Stromal cell of bone marrow (primary cell): ENCODE data around the gene MRPS11.
"Not testable (repeated sequence)": the region's sequence is repeated elsewhere in the genome, so short reads cannot be mapped to it uniquely, and the experiment has no call there.

Experiments
- DNase-seq: peaks from one replicate; pipeline ENCODE4 v3.0.0-alpha.2; 2012; ENCODE audit warnings: low read depth

The MRPS11 gene

DNA sequence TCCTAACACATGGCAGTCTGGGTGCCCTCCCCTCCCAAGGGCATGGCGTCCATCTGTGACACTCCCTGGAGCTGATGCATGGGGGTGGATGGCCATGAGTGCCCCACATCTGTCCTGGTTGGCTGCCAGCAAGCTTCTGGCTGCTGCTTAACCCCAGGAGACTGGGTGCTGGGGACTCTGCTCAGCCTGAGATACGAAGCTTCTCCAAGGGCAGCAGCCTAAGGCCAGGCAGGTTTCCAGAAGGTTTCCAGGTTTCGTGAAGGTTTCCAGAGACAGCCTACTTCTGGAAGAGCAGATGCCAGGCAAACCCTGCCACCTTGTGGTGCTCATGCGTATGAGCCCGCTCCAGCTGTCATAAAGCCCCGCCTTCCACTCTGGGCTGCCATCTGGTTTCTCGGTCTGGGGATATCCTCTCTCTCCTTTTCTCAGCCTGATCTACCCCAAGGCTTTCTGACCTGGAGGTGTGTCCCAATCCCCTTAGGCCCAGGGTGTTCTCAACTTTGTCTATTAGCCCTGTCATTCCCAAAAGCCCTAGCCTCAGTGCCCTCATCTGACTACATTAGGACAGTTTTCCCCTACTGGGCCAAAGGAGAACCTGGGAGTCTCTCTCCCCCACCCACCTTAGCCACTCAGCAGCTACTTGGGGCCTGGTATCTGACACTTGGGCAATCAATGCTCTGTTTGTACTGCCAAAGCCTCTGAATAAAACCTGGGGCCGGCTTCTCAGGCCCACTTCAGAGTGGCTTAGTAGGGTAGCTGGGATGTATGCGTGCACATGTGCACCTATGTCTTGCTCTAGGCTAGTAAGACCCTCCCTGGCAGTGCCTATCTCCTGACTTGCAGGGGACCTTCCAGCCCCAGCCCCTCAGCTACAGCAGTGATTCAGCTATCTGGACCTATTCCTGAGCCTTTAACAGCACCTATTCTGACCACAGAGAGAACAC lies 12.4 kb upstream of the MRPS11 start:
- no peak for DNase-seq

DNA sequence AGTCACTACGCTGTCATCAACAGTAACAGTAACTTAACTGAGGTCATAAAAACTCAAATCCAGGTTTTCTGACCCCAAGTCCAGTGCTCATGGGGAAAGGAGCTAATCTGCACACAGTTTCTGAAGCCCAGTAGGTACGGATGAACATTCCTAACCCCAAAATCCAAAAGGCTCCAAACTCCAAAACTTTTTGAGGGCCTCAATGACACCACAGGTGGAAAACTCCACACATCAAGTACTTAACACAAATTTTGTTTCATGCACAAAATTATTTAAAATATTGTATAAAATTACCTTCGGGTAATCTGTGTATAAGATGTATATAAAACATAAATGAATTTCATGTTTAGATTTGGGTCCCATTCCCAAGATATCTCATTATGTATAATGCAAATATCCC lies 10.8 kb upstream of the MRPS11 start:
- DNase-seq: no peak

DNA sequence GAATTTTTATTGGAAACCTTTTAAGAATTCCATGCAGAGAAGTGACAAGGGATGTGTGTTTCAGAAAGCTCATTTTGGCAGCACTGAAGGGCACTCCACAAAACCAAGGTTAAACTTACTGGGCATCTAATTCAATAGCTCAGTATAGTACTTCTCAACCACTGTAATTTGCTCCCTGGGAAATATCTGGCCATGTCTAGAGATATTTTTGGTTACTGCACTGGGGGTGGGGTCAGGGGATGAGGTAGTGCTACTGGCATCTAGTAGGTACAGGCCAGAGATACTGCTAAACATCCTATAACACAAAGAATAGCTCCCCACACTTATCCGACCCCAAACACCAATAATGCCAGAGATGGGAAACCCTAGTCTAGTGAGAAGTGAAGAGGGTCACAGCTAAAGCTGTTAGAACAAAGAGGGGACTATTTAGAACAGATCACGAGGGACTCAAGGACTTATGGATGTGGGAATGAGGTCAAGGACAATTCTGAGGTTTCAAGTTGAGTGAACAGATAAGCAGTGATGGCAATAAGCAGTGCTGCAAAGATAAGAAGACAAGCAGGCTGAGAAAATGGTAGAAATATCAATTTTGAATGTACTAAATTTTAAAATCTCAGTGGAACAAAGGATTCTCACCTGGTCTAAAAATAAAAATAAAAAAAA lies 3.5 kb upstream of the MRPS11 start:
- no peak for DNase-seq

DNA sequence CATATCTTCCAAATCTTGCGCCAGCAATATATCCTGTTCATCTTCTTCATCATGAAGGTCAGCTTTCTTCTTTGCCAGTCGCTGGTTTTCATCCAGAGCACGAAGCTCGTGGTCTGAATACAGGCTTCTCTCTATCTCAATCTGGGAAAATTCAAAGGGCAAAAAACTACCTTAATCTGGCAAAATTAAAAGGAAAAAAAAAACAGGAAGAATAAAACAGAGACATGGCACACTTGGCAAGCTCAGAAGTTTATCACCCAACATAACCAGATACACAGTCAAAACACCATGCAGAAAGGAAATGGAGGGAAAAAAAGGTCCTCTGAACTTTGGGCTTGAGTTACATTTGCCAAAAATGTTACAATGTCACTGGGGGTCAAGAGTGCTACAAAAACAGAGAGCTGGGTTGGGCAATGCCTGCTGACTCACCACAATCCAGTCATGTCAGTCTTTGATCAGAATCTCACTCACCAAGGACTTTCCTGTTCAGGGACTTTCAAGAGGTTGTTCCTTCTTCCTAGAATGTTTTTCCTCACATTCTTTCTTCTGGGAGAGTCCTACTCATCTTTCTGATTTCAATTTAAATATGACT lies 1.8 kb upstream of the MRPS11 start:
- DNase-seq: peak; percentile 38

DNA sequence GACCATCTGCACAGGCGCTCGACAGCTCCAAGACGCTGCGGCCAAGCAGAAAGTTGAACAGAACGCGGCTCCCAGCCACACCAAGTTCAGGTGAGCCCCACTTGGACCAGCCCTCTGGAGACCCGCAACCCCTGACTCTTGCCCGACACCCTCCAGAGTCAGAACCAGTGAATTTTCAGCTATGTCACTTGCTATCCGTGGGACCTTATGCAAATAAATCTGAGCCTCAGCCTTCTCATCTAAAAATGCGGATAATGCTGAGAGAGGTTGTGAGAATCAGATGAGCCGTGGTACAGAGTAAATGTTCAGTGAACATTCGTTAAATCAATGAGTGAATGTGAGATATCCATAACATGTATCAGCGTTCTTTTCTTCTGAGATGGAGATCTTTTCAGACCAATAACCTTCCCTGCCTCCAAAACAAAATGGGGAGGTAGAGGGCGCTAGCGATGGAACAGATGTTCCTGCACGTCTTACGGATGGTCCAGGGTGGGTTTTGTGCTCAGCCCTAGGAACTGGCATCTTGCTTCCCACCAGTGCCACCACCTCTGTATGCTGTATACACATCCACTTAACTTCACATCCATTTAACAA lies 524 bp downstream of the MRPS11 start:
- no peak for DNase-seq

DNA sequence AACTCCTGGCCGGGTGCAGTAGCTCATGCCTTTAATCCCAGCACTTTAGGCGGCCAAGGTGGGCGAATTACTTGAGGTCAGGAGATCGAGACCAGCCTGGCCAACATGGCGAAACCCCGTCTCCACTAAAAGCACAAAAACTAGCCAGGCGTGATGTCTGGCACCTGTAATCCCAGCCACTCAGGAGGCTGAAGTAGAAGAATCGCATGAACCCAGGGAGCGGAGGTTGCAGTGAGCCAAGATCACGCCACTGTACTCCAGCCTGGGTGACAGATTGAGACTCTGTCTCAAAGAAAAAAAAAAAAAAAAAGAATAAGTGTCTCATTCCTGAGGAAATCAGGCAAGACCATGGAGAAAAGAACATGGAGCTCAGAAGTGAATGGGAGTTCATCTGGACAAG lies 1.2 kb downstream of the MRPS11 start:
- DNase-seq: not testable (repeated sequence)

DNA sequence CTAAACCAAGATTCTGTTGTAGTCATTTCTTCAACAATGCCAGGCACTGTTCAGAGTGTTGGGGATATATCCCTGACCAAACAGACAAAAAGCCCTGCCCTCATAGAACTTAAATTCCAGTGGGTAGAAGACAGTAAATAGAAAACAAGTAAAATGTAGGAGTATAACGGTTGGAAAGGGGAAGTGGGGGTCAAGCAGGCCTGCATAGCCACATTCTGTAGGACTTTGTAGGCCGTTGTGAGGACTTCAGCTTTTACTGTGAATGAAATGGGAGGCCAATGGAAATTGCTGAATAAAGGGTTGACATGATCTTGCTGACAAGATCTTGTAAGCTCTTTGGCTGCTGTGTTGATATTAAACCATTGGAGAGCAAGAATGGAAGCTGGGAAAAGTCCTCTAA lies 1.8 kb downstream of the MRPS11 start:
- DNase-seq: no peak

DNA sequence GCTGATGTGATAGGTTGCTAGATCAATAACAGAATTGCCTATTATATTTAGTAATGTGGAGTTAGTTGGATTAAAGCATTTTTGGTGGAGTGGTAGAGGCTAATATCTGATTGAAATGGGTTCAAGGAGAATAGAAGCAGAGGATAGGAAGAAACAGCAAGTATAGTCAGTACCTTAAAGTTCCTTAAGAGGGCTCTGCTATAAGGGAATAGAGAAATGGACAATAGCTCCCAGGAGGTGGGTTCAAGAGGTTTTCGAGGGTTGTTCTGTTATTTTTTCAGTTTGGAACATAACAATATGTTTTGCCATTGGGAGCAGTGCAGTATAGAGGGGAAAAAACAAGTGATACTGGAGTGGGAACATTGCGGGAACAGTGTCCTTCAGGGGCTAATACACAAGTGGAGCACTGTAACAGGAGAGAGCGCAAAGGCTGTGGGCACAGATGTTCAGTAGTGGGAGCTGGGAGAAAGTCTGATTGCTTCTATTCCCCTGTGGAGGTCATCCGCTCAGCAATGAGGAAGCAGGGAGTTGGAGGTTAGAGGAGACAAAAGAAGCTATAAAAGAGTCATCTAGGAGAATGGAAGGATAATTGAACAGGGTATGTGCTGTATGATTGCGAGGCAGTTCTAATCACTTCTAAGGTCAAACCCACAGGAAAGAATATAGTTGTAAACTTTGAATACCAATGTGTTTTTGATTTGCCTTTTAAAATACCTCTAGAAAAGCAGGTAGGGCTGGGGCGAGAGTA lies 3.3 kb downstream of the MRPS11 start:
- no peak for DNase-seq

DNA sequence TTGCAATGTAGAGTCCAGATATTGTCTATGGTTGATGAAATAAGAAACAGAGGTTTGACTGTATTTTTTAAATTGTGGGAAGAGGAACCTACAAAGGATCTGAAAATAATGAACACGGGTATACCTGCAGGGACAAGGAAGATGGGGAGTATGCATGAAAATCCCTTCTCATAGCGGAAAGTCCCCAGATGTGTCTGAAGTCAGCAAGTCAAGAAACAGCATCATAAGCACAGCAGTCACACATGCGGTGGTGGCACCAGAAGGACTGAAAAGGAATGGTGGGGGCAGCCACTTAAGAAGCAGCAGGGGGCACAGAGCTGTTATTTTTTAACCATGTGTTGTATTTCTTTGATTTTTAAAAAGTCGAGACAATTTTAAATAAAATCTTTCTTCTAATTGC lies 4.7 kb downstream of the MRPS11 start:
- no peak for DNase-seq

DNA sequence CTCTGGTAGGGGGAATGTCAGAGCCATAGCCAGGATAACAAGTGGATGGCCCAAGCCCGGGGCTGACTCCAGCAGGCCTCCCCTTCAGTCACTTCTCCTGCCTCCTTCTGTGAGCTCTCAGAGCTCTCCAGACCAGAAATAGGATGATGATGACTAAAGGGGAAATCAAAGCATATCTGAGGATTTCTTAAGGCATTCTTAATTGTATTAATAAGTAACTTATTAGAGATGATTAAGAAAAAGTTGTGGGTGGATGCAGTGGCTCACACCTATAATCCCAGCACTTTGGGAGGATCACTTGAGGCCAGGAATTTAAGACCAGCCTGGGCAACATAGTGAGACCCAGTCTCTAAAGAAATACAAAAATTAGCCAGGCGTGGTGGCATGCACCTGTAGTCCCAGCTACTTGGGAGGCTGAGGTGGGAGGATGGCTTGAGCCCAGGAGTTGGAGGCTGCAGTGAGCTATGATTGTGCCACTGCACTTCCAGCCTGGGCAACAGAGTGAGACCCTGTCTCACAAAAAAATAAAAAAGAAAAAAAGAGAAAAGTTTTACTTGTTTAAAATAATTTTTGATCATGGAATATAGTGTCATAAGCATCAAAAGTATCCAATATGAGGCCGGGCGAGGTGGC lies 6.3 kb downstream of the MRPS11 start:
- DNase-seq: not testable (repeated sequence)

DNA sequence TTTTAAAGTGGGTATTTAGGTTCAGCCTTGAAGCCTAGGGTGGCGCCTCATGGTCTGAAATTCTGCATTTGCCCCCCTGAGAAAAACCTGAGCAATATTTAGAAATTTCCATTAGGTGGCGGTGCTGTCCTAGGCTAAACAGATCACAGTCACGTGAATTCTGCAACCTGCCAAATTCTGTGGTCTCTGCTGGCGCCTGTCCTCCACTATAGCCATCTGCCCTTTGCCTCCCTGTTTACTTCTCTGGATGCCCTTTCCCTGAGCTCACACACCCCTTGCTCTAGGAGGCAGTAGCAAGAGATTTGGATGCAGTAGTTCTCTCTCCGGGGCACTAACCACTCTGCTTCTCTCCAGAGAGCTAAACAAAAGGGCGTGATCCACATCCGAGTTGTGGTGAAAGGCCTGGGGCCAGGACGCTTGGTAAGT lies 9.1 kb downstream of the MRPS11 start:
- DNase-seq: peak; percentile 20

DNA sequence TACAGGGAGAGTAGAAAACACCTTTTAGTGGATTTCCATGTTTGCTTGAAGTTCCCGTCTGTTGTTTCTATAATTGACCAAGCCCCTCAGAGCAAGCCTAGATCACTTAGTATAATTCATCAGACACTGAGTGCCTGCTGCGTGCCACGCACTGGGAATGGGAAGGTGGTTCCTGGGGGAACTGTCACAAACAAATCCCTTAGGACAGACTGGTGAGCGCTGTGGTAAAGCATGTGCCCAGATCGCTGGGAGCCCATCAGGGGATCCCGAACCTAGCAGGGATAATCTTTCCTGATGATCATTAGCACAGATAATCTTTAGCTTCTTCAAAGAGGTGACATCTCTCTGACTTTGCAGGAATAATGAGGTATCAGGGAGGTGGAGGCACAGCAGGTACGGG lies 9.6 kb downstream of the MRPS11 start:
- no peak for DNase-seq

DNA sequence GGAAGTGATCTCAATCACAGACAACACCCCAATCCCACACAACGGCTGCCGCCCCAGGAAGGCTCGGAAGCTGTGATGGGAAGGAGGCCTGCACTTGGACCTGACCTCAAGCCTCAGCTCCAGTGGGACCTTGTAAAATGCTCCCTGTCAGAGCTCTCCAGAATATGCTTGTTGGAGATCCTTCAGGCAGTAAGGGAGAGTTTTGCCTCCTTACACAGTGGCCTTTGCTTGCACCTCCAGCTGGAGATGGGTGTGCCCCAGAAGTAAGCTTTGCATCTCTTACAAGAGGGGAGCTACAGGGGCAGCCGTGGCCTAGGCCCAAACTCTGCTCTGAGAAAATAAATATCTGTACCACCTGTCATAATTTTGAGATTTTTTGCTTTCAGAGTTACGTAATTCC lies 10.4 kb downstream of the MRPS11 start:
- no peak for DNase-seq

DNA sequence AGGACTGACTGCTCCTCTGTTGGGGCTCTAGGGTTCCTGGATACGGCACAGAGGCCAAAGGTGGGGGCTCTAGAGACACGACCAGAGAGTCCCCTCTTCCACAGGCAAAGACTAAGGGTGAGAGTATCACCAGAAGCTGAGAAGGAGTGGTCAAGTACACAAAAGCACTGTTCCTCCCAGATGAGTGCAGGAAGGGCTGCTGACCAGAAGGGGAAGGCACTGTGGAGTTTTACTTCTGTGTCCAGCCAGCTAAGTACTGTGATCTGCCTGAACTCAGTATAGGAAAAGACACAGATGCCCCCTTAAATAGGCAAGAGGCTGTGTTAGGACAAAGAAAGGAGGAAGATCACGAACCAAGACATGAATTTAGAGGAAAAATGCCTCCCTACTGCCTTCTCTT lies 11.7 kb downstream of the MRPS11 start:
- no peak for DNase-seq

DNA sequence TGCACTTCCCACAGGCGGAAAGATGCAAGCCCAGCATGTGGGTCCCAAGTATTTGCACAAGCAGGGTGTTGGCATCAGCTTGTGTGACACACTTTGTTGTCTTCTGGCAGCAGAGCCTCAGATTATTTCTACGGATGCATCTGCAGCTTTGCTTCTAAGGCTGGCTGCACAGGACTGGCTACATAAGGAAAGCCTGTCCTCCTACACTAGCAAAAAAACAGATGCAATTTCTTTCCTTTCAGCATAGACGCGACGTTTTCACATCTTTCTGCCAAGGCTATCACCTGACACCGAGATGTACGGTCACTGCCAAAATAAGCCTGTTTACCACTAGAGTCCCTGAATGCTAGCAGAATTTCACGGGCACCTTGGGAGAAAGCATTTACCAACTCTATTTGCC lies 13.5 kb downstream of the MRPS11 start:
- DNase-seq: no peak

DNA sequence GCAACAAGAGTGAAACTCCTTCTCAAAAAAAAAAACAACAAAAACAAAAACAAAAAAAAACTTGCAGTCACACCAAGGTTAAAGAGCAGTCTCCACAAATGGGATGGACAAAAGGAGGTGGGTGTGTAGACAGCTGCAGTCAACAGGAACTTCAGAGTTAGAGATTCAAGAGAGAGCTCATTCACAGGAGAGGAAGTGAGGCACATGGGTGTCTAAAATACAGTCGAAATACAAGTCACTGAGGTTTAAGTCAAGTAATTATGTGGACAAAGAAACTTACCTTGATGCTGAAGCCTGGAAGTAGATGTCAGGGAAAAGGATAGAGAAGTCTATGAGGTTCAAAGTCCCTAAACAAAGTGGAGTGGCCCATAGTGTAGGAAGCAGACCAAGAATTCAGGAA lies 14.8 kb downstream of the MRPS11 start:
- DNase-seq: no peak

DNA sequence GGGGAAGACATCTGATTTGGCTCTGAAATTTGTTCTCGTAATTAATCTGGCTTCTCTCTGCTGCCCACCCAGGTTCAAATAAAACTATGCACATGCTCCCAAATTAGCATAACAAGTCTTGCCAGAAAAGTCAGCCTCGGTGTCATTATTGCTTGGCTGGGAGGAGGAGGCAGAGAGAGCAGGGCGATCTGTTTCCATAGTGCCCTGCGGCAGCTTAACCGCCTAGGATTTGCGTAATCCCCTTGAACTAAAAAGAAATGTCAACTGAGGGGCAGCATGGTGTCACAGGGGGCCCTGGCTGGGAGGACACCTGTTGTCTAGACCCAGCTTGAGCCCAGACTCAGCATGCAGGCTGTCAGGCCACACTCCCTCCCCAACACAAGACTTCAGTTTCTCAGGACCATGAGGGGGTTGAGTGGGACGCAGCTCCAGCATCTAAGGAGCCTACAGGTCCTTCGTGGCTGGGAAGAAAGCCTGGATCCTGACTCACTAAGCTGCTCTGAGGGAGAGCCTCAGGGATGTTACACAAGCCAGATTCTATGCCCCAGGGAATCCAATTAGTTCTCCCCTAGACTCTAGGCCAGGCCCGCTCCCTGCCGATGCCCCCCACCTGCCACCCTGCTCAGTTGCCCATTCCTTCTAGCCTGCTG lies 17.3 kb downstream of the MRPS11 start:
- DNase-seq: peak; percentile 33

DNA sequence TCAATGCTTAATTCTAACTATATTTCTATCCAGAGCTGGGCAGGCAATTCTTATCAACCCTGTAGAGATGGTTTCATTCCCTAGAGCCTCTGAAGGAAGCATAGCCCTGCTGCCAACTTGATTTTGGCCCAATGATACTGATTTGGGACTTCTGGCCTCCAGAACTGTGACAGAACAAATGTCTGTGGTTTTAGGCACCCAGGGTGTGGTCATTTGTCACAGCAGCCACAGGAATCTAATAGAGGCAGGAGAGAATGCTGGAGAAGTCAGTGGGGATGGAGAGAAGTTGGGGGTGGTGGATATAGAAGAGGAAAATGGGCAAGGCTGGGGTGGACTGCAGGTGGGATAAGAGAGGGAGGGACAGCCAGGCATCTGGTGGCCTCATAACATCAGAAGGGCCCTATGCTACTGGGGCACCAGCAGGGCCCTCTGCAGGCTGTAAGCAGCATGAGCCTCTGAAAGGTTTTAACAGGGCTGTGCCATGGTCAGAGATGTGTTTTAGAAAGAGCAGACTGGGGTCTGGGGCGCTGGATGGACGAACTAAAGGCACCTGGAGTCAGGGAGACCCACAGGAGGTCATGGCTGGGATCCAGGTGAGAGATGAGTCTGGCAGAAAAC lies 19.8 kb downstream of the MRPS11 start:
- no peak for DNase-seq

DNA sequence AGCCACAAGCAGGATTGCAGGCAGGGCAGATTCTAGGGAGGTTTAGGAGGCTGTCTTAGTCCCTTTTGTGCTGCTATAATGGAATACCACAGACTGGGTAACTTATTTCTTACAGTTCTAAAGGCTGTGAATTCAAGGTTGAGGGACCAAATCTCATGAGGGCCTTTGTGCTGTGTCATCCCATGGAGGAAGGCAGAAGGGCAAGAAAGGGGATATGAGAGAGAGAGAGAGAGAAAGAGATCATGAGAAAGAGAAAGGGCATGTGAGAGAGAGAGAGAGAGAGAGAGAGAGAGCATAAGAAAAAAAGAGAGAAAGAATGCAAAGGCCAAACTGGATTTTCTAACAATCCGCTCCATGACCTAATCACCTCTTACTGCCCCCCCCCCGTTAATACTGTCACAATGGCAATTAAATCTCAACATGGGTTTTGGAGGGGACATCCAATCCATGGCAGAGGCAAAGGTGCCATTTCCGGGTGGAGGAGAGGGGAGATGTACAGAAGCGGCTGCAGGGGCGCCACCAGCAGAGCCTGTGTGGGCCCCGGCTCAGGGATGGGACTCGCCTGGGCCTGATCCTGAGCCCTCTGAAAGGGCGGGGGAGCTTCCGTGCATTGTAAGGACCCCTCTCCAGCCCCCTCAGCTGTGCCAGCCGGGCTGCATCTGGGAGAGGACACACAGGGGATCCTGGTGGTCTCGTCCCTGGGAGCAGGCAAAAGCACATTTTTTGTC lies 20.5 kb downstream of the MRPS11 start:
- DNase-seq: no peak

DNA sequence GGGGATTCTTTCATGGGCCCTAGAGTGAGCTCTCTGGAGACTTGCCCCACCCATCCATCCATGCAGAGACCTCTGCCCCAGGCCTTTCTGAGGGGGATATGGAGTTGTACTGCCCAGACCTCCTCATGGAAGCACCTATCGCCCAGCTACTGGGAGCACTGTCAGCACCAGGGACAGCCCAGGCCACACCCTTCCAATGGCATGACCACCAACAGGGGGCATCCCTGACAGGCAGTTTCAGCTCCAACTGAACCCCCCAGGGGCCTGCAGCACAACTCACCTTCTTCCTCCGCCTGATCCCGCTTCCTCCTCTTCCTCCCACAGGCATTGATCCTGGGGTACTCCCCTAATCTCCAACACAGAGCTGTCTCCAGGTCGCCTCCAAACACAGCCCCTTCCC lies 21.8 kb downstream of the MRPS11 start:
- DNase-seq: no peak
